Parathyroid adenoma (tissue), 2 donors: ENCODE measurements around the gene NUAK1.

Experiments used
- H2AFZ ChIP-seq: fragments of 300-600 bp; sonication (generic); one replicate; pipeline ENCODE4 v1.7.0; 2017; ENCODE audit warnings: antibody characterized with exemption, mild to moderate bottlenecking
- H3K27ac ChIP-seq: fragments of 300-600 bp; sonication (generic); one replicate; pipeline ENCODE4 v1.7.0; 2017
- H3K27me3 ChIP-seq: fragments of 300-600 bp; sonication (generic); one replicate; pipeline ENCODE4 v1.7.0; 2017; ENCODE audit warnings: low read length; ENCODE audit not compliant: control insufficient read depth, insufficient read depth
- H3K36me3 ChIP-seq: fragments of 300-600 bp; sonication (generic); one replicate; pipeline ENCODE4 v1.7.0; 2017; ENCODE audit warnings: low read length; ENCODE audit not compliant: control insufficient read depth, insufficient read depth
- H3K4me1 ChIP-seq: fragments of 300-600 bp; sonication (generic); one replicate; pipeline ENCODE4 v1.7.0; 2017; ENCODE audit warnings: control low read depth
- H3K4me2 ChIP-seq: fragments of 300-600 bp; sonication (generic); one replicate; pipeline ENCODE4 v1.7.0; 2017; ENCODE audit warnings: low read length
- H3K4me3 ChIP-seq: fragments of 300-600 bp; sonication (generic); one replicate; pipeline ENCODE4 v1.7.0; 2017; ENCODE audit warnings: low read depth, low read length
- H3K79me2 ChIP-seq: fragments of 300-600 bp; sonication (generic); one replicate; pipeline ENCODE4 v1.7.0; 2017; ENCODE audit warnings: control low read depth
- H3K9ac ChIP-seq: fragments of 300-600 bp; sonication (generic); one replicate; pipeline ENCODE4 v1.7.0; 2017; ENCODE audit warnings: mild to moderate bottlenecking
- H3K9me3 ChIP-seq: fragments of 300-600 bp; sonication (generic); one replicate; pipeline ENCODE4 v1.7.0; 2017; ENCODE audit warnings: low read length; ENCODE audit not compliant: control insufficient read depth
- TF ChIP-seq, protein P1 (sequence below): fragments of 300-600 bp; sonication (generic); IDR thresholded peaks from one replicate; pipeline ENCODE4 v1.7.0; 2017; ENCODE audit warnings: antibody characterized with exemption, mild to moderate bottlenecking
- donor health status: primary hyperparathyroidism.

NUAK1 gene

GRCh38 chr12:106073179-106073578 is 65.6 kb downstream of the NUAK1 start:
- Histone ChIP-seq H3K9me3 (no peaks in the 10 kb centered on the region), H3K27ac (no peak overlapping the region), H3K4me1 (peaks cover 32% of the 10 kb centered on the region), H3K4me3 (no peak overlapping the region), H3K9ac (no peak overlapping the region), H3K27me3 (no peaks in the 10 kb centered on the region), H2AFZ (no peak overlapping the region), H3K4me2 (no peak overlapping the region), H3K36me3 (no peaks in the 10 kb centered on the region), H3K79me2 (peaks cover 2% of the 10 kb centered on the region)
- TF ChIP-seq, protein P1, sequence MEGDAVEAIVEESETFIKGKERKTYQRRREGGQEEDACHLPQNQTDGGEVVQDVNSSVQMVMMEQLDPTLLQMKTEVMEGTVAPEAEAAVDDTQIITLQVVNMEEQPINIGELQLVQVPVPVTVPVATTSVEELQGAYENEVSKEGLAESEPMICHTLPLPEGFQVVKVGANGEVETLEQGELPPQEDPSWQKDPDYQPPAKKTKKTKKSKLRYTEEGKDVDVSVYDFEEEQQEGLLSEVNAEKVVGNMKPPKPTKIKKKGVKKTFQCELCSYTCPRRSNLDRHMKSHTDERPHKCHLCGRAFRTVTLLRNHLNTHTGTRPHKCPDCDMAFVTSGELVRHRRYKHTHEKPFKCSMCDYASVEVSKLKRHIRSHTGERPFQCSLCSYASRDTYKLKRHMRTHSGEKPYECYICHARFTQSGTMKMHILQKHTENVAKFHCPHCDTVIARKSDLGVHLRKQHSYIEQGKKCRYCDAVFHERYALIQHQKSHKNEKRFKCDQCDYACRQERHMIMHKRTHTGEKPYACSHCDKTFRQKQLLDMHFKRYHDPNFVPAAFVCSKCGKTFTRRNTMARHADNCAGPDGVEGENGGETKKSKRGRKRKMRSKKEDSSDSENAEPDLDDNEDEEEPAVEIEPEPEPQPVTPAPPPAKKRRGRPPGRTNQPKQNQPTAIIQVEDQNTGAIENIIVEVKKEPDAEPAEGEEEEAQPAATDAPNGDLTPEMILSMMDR, result no peak

DNA sequence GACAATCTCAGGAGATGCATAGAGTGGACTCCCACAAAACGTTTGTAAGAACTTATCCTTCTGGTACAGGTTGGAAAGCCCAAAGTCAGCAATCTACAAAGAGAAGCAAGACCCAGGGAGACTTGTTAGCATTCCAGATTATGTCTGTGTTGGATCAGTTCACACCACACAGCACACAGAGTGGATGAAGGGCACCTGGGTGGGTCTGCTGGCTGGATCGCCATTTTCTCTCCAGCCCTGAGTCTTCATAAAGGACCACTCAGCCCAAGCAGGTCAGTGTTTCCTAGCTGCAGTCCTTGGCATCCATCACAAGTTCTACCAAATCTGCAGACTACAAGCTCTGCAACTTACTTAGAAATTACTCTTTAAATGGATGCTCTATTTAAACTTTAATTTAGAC is 66.0 kb downstream of the NUAK1 start:
- Histone ChIP-seq H3K4me3 (no peak overlapping the region), H3K79me2 (peaks cover 2% of the 10 kb centered on the region), H2AFZ (no peak overlapping the region), H3K9ac (no peak overlapping the region), H3K4me1 (peaks cover 34% of the 10 kb centered on the region), H3K27me3 (no peaks in the 10 kb centered on the region), H3K9me3 (no peaks in the 10 kb centered on the region), H3K36me3 (no peaks in the 10 kb centered on the region), H3K4me2 (no peak overlapping the region), H3K27ac (no peak overlapping the region)
- TF ChIP-seq, protein P1, result no peak

GRCh38 chr12:106071686-106072085 is 67.1 kb downstream of the NUAK1 start:
- Histone ChIP-seq H3K4me2 (no peak overlapping the region), H3K4me3 (no peak overlapping the region), H3K4me1 (peaks cover 29% of the 10 kb centered on the region), H2AFZ (no peak overlapping the region), H3K27ac (no peak overlapping the region), H3K79me2 (peaks cover 2% of the 10 kb centered on the region), H3K36me3 (no peaks in the 10 kb centered on the region), H3K9me3 (no peaks in the 10 kb centered on the region), H3K27me3 (no peaks in the 10 kb centered on the region), H3K9ac (no peak overlapping the region)
- TF ChIP-seq, protein P1, result no peak

DNA sequence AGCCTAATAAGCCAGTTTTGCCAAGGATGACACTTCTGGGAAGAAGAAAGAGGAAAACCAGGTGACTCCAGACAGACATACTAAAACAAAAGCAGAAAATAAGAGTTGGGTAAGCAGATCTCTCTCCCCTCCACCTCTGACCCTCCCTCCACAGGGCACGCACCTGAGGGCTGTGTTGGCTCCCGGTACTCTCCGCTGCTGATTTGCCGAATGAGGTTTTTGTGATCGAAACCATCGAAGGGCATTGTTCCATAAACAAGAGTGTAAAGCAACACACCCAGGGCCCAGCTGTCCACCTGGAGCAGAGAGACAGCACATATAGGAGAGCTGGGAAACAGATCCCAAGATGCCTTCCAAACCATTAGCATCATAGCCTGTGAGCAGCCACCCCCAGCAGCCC is 68.1 kb downstream of the NUAK1 start:
- peaks cover 19% of the 10 kb centered on the region for H3K4me1 ChIP-seq

DNA sequence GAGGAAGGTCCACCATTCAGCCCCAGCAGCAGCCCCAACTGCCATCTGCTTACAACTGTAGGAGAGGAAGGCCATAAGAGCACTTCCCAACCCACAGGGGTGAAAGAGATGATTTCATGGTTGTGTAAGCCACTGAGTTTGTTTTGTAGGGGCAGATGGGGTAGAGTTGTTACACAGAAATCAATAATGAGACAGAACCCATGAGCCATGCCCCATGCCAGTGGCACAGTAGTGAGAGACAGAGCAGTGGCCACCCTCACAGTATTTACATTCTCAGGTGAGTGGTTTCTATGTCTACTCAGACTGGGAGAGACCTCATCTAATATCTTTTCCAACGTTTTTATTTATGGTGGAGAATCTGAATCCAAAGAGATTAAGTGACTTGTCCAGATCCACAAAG is 68.6 kb downstream of the NUAK1 start:
- TF ChIP-seq, protein P1, result no peak

More for the DNA sequence above, 68.1 kb downstream of the NUAK1 start:
- TF ChIP-seq, protein P1, result no peak
- Histone ChIP-seq H3K9me3 (no peaks in the 10 kb centered on the region), H3K4me2 (no peak overlapping the region), H3K79me2 (peaks cover 2% of the 10 kb centered on the region), H3K36me3 (no peaks in the 10 kb centered on the region), H3K27ac (no peak overlapping the region), H2AFZ (no peak overlapping the region), H3K4me3 (no peak overlapping the region), H3K9ac (no peak overlapping the region), H3K27me3 (no peaks in the 10 kb centered on the region)

More for the DNA sequence above, 68.6 kb downstream of the NUAK1 start:
- H3K9ac ChIP-seq, result no peak overlapping the region
- H3K9me3 ChIP-seq, result no peaks in the 10 kb centered on the region
- H3K79me2 ChIP-seq, result peaks cover 2% of the 10 kb centered on the region
- no peak overlapping the region for H2AFZ ChIP-seq
- H3K4me1 ChIP-seq, result peaks cover 15% of the 10 kb centered on the region
- H3K4me3 ChIP-seq, result no peak overlapping the region
- H3K36me3 ChIP-seq, result no peaks in the 10 kb centered on the region
- H3K27ac ChIP-seq, result no peak overlapping the region
- no peaks in the 10 kb centered on the region for H3K27me3 ChIP-seq
- no peak overlapping the region for H3K4me2 ChIP-seq
